Glutamatergic neuron (in vitro differentiated cells): ENCODE data around the gene STMN3. TPM values are rescaled to one million over a fixed set of nuclear protein-coding genes. Genes with fewer than 3 reads are reported as not detected.
"Not testable (repeated sequence)": the region's sequence is repeated elsewhere in the genome, so short reads cannot be mapped to it uniquely, and the experiment has no call there.

Experiments
- DNase-seq: peaks from one replicate; pipeline ENCODE4 v3.0.0; 2022
- H3K27ac Mint-ChIP-seq: one replicate; pipeline ENCODE4 v1.8.0; 2020; ENCODE audit warnings: mild to moderate bottlenecking, mixed read lengths, inconsistent platforms; ENCODE audit not compliant: unreplicated experiment
- H3K27me3 Mint-ChIP-seq: one replicate; pipeline ENCODE4 v1.8.0; 2020; ENCODE audit warnings: mild to moderate bottlenecking, moderate library complexity, mixed read lengths, inconsistent platforms; ENCODE audit not compliant: unreplicated experiment
- H3K36me3 Mint-ChIP-seq: one replicate; pipeline ENCODE4 v1.8.0; 2020; ENCODE audit warnings: mild to moderate bottlenecking, mixed read lengths, inconsistent platforms; ENCODE audit not compliant: unreplicated experiment
- H3K4me1 Mint-ChIP-seq: one replicate; pipeline ENCODE4 v1.8.0; 2020; ENCODE audit warnings: mild to moderate bottlenecking, low read depth, mixed read lengths, inconsistent platforms; ENCODE audit not compliant: unreplicated experiment
- H3K4me3 Mint-ChIP-seq: one replicate; pipeline ENCODE4 v1.8.0; 2020; ENCODE audit warnings: mild to moderate bottlenecking, mixed read lengths, inconsistent platforms; ENCODE audit not compliant: unreplicated experiment
- H3K9me3 Mint-ChIP-seq: one replicate; pipeline ENCODE4 v1.8.0; 2020; ENCODE audit warnings: mild to moderate bottlenecking, moderate library complexity, mixed read lengths, inconsistent platforms; ENCODE audit not compliant: unreplicated experiment
- total RNA-seq: library from RNA; stranded (reverse); fragmentation: NEBNext Ultra II Directional; extraction: Animal tissue kit (Norgen Biotek cat#: 25700); gene quantifications from one replicate; pipeline ENCODE4 v1.2.1, GENCODE V29; 2021; ENCODE audit not compliant: unreplicated experiment
- TF ChIP-seq, protein P1 (sequence below): fragments of 200-600 bp; sonication (generic); IDR thresholded peaks from one replicate; pipeline ENCODE4 v1.5.0; 2021; ENCODE audit not compliant: partially characterized antibody, unreplicated experiment

STMN3 gene
- total RNA-seq, 1 donor from 2014 or later: 459 TPM

DNA sequence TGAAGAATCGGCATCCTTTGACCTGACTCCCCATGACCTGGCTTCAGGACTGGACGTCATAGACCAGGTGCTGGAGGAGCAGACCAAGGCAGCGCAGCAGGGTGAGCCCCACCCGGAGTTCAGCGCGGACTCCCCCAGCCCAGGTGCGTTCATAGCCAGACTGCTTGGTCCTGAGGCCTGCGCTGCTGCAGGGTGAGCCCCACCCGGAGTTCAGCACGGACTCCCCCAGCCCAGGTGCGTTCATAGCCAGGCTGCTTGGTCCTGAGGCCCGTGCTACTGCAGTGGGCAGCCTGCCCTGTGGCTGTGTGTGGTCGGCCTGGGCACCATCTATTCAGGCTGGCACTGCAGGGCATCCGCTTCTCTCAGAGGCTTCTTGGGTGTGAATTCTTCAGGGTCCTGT, 20.7 kb upstream of the STMN3 start:
- Mint-ChIP-seq H3K9me3 (peaks cover 2% of the 10 kb centered on the region), H3K36me3 (peaks cover 5% of the 10 kb centered on the region), H3K4me3 (no peak overlapping the region), H3K27ac (no peak overlapping the region), H3K27me3 (no peaks in the 10 kb centered on the region), H3K4me1 (no peaks in the 10 kb centered on the region)
- DNase-seq: no peak
- TF ChIP-seq, protein P1, sequence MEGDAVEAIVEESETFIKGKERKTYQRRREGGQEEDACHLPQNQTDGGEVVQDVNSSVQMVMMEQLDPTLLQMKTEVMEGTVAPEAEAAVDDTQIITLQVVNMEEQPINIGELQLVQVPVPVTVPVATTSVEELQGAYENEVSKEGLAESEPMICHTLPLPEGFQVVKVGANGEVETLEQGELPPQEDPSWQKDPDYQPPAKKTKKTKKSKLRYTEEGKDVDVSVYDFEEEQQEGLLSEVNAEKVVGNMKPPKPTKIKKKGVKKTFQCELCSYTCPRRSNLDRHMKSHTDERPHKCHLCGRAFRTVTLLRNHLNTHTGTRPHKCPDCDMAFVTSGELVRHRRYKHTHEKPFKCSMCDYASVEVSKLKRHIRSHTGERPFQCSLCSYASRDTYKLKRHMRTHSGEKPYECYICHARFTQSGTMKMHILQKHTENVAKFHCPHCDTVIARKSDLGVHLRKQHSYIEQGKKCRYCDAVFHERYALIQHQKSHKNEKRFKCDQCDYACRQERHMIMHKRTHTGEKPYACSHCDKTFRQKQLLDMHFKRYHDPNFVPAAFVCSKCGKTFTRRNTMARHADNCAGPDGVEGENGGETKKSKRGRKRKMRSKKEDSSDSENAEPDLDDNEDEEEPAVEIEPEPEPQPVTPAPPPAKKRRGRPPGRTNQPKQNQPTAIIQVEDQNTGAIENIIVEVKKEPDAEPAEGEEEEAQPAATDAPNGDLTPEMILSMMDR: no peak

DNA sequence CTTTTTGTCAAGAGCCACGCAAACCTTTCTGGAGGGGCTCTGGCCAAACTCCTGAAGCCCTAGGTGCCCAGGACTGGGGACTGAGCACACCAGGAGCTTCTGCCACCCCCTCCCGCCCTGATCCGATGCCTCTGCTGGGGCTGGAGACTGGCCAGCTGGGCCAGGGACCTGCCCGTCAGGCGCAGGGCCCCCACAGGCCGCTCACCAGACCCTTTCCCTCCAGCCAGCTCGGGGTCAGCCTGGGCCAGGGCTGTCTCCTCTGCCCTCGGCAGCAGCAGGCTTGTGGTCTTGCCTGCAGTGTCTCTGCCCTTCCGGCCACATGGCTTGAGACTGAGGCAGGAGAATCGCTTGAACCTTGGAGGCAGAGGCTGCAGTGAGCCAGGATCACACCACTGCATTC, 19.4 kb upstream of the STMN3 start:
- DNase-seq: no peak
- Mint-ChIP-seq H3K27ac (no peak overlapping the region), H3K9me3 (no peaks in the 10 kb centered on the region), H3K4me1 (no peaks in the 10 kb centered on the region), H3K36me3 (peaks cover 10% of the 10 kb centered on the region), H3K4me3 (no peak overlapping the region), H3K27me3 (peaks cover 3% of the 10 kb centered on the region)
- TF ChIP-seq, protein P1: no peak

DNA sequence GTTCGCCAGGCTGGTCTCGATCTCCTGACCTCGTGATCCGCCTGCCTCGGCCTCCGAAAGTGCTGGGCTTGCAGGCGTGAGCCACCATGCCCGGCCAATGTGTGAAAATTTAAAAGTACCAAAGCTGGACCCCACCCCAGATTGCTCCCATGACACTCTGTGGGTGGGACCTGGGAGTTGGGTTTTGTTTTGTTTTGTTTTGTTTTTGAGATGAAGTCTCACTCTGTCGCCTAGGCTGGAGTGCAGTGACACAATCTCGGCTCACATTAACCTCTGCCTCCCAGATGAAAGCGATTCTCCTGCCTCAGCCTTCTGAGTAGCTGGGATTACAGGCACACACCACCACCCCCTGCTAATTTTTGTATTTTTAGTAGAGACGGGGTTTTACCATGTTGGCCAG, 18.5 kb upstream of the STMN3 start:
- H3K27me3 Mint-ChIP-seq: not testable (repeated sequence)

DNA sequence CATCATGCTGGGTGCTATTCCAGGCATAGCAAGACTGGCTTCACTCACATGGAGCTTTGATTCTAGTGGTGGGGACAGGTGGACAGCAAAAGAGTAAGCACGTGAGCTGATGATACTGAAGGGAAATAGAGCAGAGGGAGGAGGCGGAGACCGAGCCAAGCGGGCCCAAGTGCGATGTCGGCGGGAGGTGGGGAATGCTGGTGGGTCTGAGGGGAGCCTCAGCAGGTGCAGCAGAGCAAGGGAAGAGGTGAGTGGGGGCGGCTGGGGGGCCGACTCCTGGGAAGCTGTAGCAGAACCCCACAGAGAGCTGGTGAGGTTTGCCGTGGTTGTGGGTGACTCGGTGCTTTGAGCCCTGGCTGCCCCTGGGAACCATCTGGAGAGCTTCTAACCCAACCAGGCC, 15.1 kb upstream of the STMN3 start:
- H3K4me3 Mint-ChIP-seq: peak overlapping the region; percentile 18
- TF ChIP-seq, protein P1: no peak
- no peak for DNase-seq
- peak overlapping the region; percentile 6 for H3K27ac Mint-ChIP-seq
- H3K27me3 Mint-ChIP-seq: peaks cover 3% of the 10 kb centered on the region
- H3K4me1 Mint-ChIP-seq: peaks cover 2% of the 10 kb centered on the region
- H3K36me3 Mint-ChIP-seq: peaks cover 10% of the 10 kb centered on the region
- H3K9me3 Mint-ChIP-seq: peaks cover 3% of the 10 kb centered on the region

More for the DNA sequence above, 18.5 kb upstream of the STMN3 start:
- DNase-seq, H3K27ac Mint-ChIP-seq, H3K9me3 Mint-ChIP-seq, H3K4me3 Mint-ChIP-seq, H3K36me3 Mint-ChIP-seq, H3K4me1 Mint-ChIP-seq: not testable (repeated sequence)

DNA sequence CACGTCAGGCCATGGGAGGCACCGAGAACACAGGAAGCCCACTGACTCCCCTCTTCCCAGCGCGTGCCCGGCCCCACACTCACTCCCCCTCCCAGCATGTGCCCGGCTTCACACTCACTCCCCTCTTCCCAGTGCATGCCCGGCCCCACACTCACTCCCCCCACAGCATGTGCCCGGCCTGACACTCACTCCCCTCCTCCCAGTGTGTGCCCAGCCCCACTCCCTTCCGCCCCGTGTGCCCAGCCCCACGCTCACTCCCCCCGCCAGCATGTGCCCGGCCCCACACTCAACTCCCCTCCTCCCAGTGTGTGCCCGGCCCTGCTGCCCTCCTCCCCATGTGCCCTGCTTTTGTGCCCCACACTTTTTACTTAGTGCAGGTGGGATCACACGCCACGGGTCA, 14.6 kb upstream of the STMN3 start:
- Mint-ChIP-seq H3K27me3 (peaks cover 3% of the 10 kb centered on the region), H3K36me3 (peaks cover 10% of the 10 kb centered on the region), H3K9me3 (peaks cover 3% of the 10 kb centered on the region), H3K4me1 (peaks cover 2% of the 10 kb centered on the region), H3K27ac (peak overlapping the region; percentile 6), H3K4me3 (no peak overlapping the region)
- TF ChIP-seq, protein P1: no peak
- DNase-seq: no peak

DNA sequence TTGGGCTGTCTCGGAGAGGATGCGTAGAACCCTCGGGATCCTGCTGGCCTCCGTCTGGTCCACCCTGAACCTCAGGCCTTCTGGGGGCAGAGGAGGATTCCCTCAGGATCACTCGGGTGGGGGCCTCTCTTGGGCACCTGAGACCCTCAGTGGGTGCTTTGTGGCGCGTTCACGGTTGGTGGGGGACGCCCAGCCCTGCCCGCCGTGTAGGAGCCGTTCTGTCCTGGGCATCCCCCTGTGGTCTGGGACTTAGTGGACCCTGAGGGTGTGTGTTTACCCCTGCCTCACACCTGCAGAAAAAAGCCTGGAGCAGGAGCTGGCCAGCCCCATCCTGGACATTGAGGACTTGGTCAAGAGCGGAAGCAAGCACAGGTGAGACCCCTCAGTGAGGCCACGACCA, 12.5 kb upstream of the STMN3 start:
- H3K27me3 Mint-ChIP-seq: peaks cover 3% of the 10 kb centered on the region
- H3K27ac Mint-ChIP-seq: no peak overlapping the region
- no peak overlapping the region for H3K4me3 Mint-ChIP-seq
- H3K4me1 Mint-ChIP-seq: peaks cover 2% of the 10 kb centered on the region
- peaks cover 3% of the 10 kb centered on the region for H3K9me3 Mint-ChIP-seq
- TF ChIP-seq, protein P1: no peak
- H3K36me3 Mint-ChIP-seq: peaks cover 10% of the 10 kb centered on the region
- no peak for DNase-seq
